ENCODE results near the gene NUF2.

- TF ChIP-seq CTCF (IDR thresholded peaks at IDR 0.05) (no peak), POLR2A (IDR thresholded peaks at IDR 0.05) (no peak)
Measured at GRCh38 chr1:163381487-163382184, 59.9 kb downstream of the NUF2 start.
